22Rv1 (cell line): ENCODE data around the gene AIP.

Source experiments
- CTCF ChIP-seq: fragments of 450-650 bp; IDR thresholded peaks from 2 replicates; pipeline ENCODE4 v1.5.1; 2017; ENCODE audit warnings: mild to moderate bottlenecking
- ZFX ChIP-seq: fragments of 450-650 bp; IDR thresholded peaks from 2 replicates; pipeline ENCODE4 v1.6.1; 2017; ENCODE audit warnings: antibody characterized with exemption, borderline replicate concordance

GRCh38 chr11:67521924-67522323, 39.1 kb downstream of the AIP start:
- TF ChIP-seq CTCF (no peak), ZFX (no peak)
